ENCODE results near the gene SP3.

The SP3 gene

GRCh38 chr2:174003720-174004695, 38.8 kb upstream of the SP3 start:
- no peaks in the 10 kb centered on the region for H3K36me3 ChIP-seq (replicated peaks)
- no peak for DNase-seq (ENCODE audit: low spot score in 2 of 2)
- H3K27me3 ChIP-seq (ENCODE audit: low read depth), result no peaks in the 10 kb centered on the region
- peaks cover 4% of the 10 kb centered on the region; the same call in 1 of the 2 replicates for H3K4me1 ChIP-seq
- in situ Hi-C loops (cut with MboI; ENCODE audit: low sequenced_read_pairs), result no loop called here
- H3K9me3 ChIP-seq, result no peaks in the 10 kb centered on the region
- H3K4me3 ChIP-seq, result no peak overlapping the region

DNA sequence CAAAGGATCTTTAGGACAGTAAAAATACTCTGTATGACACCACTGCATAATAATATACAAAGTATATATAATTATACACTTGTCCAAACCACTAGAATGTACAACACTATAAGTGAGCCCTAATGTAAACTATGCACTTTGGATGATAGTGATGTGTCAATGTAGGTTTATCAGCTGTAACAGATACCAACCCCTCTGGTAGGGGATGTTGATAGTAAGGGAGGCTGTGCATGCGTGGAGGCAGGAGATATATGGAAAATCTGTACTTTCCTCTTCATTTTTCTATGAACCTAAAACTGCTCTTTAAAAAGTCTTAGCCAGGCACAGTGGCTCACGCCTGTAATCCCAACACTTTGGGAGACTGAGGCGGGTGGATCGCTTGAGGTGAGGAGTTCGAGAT, 37.5 kb upstream of the SP3 start:
- H3K9me3 ChIP-seq, result no peaks in the 10 kb centered on the region
- no peaks in the 10 kb centered on the region for H3K27me3 ChIP-seq (ENCODE audit: low read depth)
- H3K4me1 ChIP-seq, result peaks cover 2% of the 10 kb centered on the region; the same call in 1 of the 2 replicates
- H3K4me3 ChIP-seq, result no peak overlapping the region
- in situ Hi-C loops (cut with MboI; ENCODE audit: low sequenced_read_pairs), result no loop called here
- no peak for DNase-seq (ENCODE audit: low spot score in 2 of 2)
- H3K36me3 ChIP-seq (replicated peaks), result no peaks in the 10 kb centered on the region

DNA sequence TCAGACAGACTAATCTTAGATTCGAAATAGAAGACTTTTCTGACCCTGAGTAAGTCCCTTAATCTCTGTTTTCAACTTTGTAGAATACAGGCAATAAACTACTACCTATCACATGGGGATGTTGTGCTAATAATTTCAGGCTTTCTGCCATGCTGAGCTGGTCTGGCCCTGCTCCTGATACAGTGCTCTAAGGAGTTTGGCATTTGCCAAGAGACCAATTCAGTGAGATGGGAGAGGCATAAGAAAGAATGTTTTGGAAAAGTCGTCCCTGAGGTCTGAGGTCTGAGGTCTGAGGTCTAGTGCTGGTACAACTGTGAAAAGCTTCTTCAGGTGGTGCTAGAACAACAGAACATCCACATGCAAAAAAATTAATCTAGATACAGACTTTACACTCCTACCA, 35.9 kb upstream of the SP3 start:
- no peak for DNase-seq (ENCODE audit: low spot score in 2 of 2)
- Histone ChIP-seq H3K4me3 (no peak overlapping the region), H3K9me3 (no peaks in the 10 kb centered on the region), H3K4me1 (no peaks in the 10 kb centered on the region), H3K27me3 (ENCODE audit: low read depth) (no peaks in the 10 kb centered on the region), H3K36me3 (replicated peaks) (no peaks in the 10 kb centered on the region)
- in situ Hi-C loops (cut with MboI; ENCODE audit: low sequenced_read_pairs), result no loop called here

GRCh38 chr2:173999724-174000123, 34.6 kb upstream of the SP3 start:
- in situ Hi-C loops (cut with MboI; ENCODE audit: low sequenced_read_pairs), result no loop called here
- no peaks in the 10 kb centered on the region for H3K36me3 ChIP-seq (replicated peaks)
- H3K27me3 ChIP-seq (ENCODE audit: low read depth), result no peaks in the 10 kb centered on the region
- DNase-seq (ENCODE audit: low spot score in 2 of 2), result no peak
- H3K4me3 ChIP-seq, result no peak overlapping the region
- H3K9me3 ChIP-seq, result no peaks in the 10 kb centered on the region
- no peaks in the 10 kb centered on the region for H3K4me1 ChIP-seq

GRCh38 chr2:173999272-173999671, 34.1 kb upstream of the SP3 start:
- in situ Hi-C loops (cut with MboI; ENCODE audit: low sequenced_read_pairs), result no loop called here
- Histone ChIP-seq H3K4me1 (no peaks in the 10 kb centered on the region), H3K9me3 (no peaks in the 10 kb centered on the region), H3K36me3 (replicated peaks) (no peaks in the 10 kb centered on the region), H3K27me3 (ENCODE audit: low read depth) (no peaks in the 10 kb centered on the region), H3K4me3 (no peak overlapping the region)
- no peak for DNase-seq (ENCODE audit: low spot score in 2 of 2)

- no peaks in the 10 kb centered on the region for H3K27me3 ChIP-seq (ENCODE audit: low read depth)
- in situ Hi-C loops (cut with MboI; ENCODE audit: low sequenced_read_pairs), result no loop called here
- H3K4me1 ChIP-seq, result no peaks in the 10 kb centered on the region
- no peak overlapping the region for H3K4me3 ChIP-seq
- DNase-seq (ENCODE audit: low spot score in 2 of 2), result no peak
- H3K9me3 ChIP-seq, result no peaks in the 10 kb centered on the region
- H3K36me3 ChIP-seq (replicated peaks), result no peaks in the 10 kb centered on the region
These were observed 33.2 kb upstream of the SP3 start for GRCh38 chr2:173998386-173998785.

GRCh38 chr2:173997753-173998152, 32.6 kb upstream of the SP3 start:
- Histone ChIP-seq H3K4me1 (no peaks in the 10 kb centered on the region), H3K9me3 (no peaks in the 10 kb centered on the region), H3K27me3 (ENCODE audit: low read depth) (no peaks in the 10 kb centered on the region), H3K4me3 (no peak overlapping the region), H3K36me3 (replicated peaks) (no peaks in the 10 kb centered on the region)
- no peak for DNase-seq (ENCODE audit: low spot score in 2 of 2)
- in situ Hi-C loops (cut with MboI; ENCODE audit: low sequenced_read_pairs), result no loop called here

DNA sequence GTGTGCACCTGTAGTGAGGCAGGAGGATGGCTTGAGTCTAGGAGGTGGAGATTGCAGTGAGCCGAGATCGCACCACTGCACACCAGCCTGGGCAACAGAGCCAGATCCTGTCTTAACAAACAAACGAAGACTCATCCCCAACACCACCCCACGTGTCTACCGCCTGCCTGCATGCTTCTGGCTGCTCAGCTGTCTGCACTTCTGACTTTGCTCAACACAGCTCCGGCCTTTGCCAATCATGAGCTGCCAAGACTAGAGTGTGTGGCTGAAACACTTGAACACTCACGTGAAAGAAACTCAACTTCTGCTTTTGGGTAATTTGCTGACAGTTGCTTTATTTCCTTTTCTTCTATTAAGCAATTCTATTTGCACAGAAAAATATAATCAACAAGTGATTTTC, 32.1 kb upstream of the SP3 start:
- H3K36me3 ChIP-seq (replicated peaks), result no peaks in the 10 kb centered on the region
- in situ Hi-C loops (cut with MboI; ENCODE audit: low sequenced_read_pairs), result no loop called here
- H3K27me3 ChIP-seq (ENCODE audit: low read depth), result no peaks in the 10 kb centered on the region
- no peaks in the 10 kb centered on the region for H3K4me1 ChIP-seq
- no peak for DNase-seq (ENCODE audit: low spot score in 2 of 2)
- no peak overlapping the region for H3K4me3 ChIP-seq
- no peaks in the 10 kb centered on the region for H3K9me3 ChIP-seq

- no peak for DNase-seq (ENCODE audit: low spot score in 2 of 2)
- Histone ChIP-seq H3K4me3 (no peak overlapping the region), H3K27me3 (ENCODE audit: low read depth) (no peaks in the 10 kb centered on the region), H3K9me3 (no peaks in the 10 kb centered on the region), H3K36me3 (replicated peaks) (no peaks in the 10 kb centered on the region), H3K4me1 (no peaks in the 10 kb centered on the region)
- in situ Hi-C loops (cut with MboI; ENCODE audit: low sequenced_read_pairs), result no loop called here
These were observed 31.6 kb upstream of the SP3 start for GRCh38 chr2:173996766-173997165.

DNA sequence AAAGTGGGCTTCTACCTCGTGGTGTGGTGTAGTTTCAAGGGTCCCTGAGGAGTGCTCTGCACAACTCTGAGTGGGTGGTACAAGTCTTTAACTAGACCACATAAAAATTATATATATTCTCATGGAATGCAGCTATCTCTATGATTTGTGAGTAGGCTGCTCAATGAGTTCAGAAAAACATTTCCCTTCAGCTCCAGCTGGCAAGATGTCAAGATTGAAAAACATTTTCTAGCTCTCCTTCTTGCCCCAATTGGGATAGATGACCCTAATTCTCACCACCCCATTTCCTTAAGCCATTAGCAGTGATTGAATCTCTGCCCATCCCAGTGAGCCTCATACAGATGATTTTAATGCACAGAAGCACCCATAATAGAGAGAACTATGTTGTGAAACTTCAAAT, 28.3 kb upstream of the SP3 start:
- Histone ChIP-seq H3K4me3 (no peak overlapping the region), H3K9me3 (no peaks in the 10 kb centered on the region), H3K4me1 (no peaks in the 10 kb centered on the region), H3K36me3 (replicated peaks) (no peaks in the 10 kb centered on the region), H3K27me3 (ENCODE audit: low read depth) (no peaks in the 10 kb centered on the region)
- no peak for DNase-seq (ENCODE audit: low spot score in 2 of 2)
- in situ Hi-C loops (cut with MboI; ENCODE audit: low sequenced_read_pairs), result no loop called here

GRCh38 chr2:173991856-173992588, 26.8 kb upstream of the SP3 start:
- no peaks in the 10 kb centered on the region for H3K9me3 ChIP-seq
- H3K4me3 ChIP-seq, result no peak overlapping the region
- H3K4me1 ChIP-seq, result no peaks in the 10 kb centered on the region
- in situ Hi-C loops (cut with MboI; ENCODE audit: low sequenced_read_pairs), result no loop called here
- H3K27me3 ChIP-seq (ENCODE audit: low read depth), result no peaks in the 10 kb centered on the region
- no peaks in the 10 kb centered on the region for H3K36me3 ChIP-seq (replicated peaks)
- DNase-seq (ENCODE audit: low spot score in 2 of 2), result no peak

GRCh38 chr2:173990970-173991819, 26.0 kb upstream of the SP3 start:
- DNase-seq (ENCODE audit: low spot score in 2 of 2), result no peak
- no peaks in the 10 kb centered on the region for H3K4me1 ChIP-seq
- no peaks in the 10 kb centered on the region for H3K9me3 ChIP-seq
- in situ Hi-C loops (cut with MboI; ENCODE audit: low sequenced_read_pairs), result no loop called here
- H3K27me3 ChIP-seq (ENCODE audit: low read depth), result no peaks in the 10 kb centered on the region
- no peak overlapping the region for H3K4me3 ChIP-seq
- no peaks in the 10 kb centered on the region for H3K36me3 ChIP-seq (replicated peaks)

- in situ Hi-C loops (cut with MboI; ENCODE audit: low sequenced_read_pairs), result no loop called here
- no peaks in the 10 kb centered on the region for H3K4me1 ChIP-seq
These were observed 25.1 kb upstream of the SP3 start for GRCh38 chr2:173990245-173990644.

DNA sequence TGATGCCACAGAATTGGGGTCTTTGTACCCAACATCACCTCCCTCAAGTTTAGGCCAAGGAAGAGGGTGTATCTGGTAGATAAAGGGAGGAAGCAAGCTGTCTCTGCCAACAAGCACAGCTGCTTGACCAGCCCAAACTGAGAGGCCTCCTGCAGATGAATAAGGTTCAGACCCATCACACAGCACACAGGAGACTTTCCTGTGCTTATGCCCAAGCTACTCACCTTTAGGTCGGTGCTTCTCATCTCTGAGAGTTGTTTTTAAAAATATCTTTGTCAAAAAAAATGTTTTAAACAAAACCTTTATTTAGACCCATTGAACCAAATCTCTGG, 24.7 kb upstream of the SP3 start:
- in situ Hi-C loops (cut with MboI; ENCODE audit: low sequenced_read_pairs), result no loop called here
- Histone ChIP-seq H3K4me3 (no peak overlapping the region), H3K9me3 (no peaks in the 10 kb centered on the region), H3K27me3 (ENCODE audit: low read depth) (no peaks in the 10 kb centered on the region), H3K4me1 (no peaks in the 10 kb centered on the region), H3K36me3 (replicated peaks) (no peaks in the 10 kb centered on the region)
- no peak for DNase-seq (ENCODE audit: low spot score in 2 of 2)

More at GRCh38 chr2:173990245-173990644, 25.1 kb upstream of the SP3 start:
- no peak overlapping the region for H3K4me3 ChIP-seq
- no peaks in the 10 kb centered on the region for H3K9me3 ChIP-seq
- H3K27me3 ChIP-seq (ENCODE audit: low read depth), result no peaks in the 10 kb centered on the region
- no peaks in the 10 kb centered on the region for H3K36me3 ChIP-seq (replicated peaks)
- no peak for DNase-seq (ENCODE audit: low spot score in 2 of 2)
